GM19455 (cell line): Measurements from ENCODE around the gene LRP1B.

Experiments
- ATAC-seq: cut with Tn5 transposase; IDR thresholded peaks from one replicate; pipeline ENCODE4 v1.9.1; 2021; ENCODE audit not compliant: unreplicated experiment

The LRP1B gene

GRCh38 chr2:140246058-140246457, 1884.8 kb downstream of the LRP1B start:
- no peak for ATAC-seq

GRCh38 chr2:140242889-140243288, 1887.9 kb downstream of the LRP1B start:
- no peak for ATAC-seq

GRCh38 chr2:140234116-140234515, 1896.7 kb downstream of the LRP1B start:
- ATAC-seq = no peak

GRCh38 chr2:140210963-140211362, 1919.9 kb downstream of the LRP1B start:
- no peak for ATAC-seq

GRCh38 chr2:140205093-140205492, 1925.7 kb downstream of the LRP1B start:
- ATAC-seq = no peak

- no peak for ATAC-seq
Observed at GRCh38 chr2:140203347-140203746, 1927.5 kb downstream of the LRP1B start.

- no peak for ATAC-seq
Observed at GRCh38 chr2:140201572-140201971, 1929.2 kb downstream of the LRP1B start.

GRCh38 chr2:140200764-140201163, 1930.1 kb downstream of the LRP1B start:
- no peak for ATAC-seq

- no peak for ATAC-seq
Observed at GRCh38 chr2:140200307-140200706, 1930.5 kb downstream of the LRP1B start.

- ATAC-seq = no peak
Observed at GRCh38 chr2:140199312-140199711, 1931.5 kb downstream of the LRP1B start.

GRCh38 chr2:140187086-140187485, 1943.7 kb downstream of the LRP1B start:
- ATAC-seq = no peak

- no peak for ATAC-seq
Observed at GRCh38 chr2:140186313-140186712, 1944.5 kb downstream of the LRP1B start.

- ATAC-seq = no peak
Observed at GRCh38 chr2:140185076-140185475, 1945.7 kb downstream of the LRP1B start.

GRCh38 chr2:140183056-140183765, 1947.6 kb downstream of the LRP1B start:
- ATAC-seq = no peak
